HG03025 (cell line): ENCODE measurements around the gene CCNQ.
"Not testable (repeated sequence)": the region's sequence is repeated elsewhere in the genome, so short reads cannot be mapped to it uniquely, and the experiment has no call there.

Experiments used
- ATAC-seq: cut with Tn5 transposase; IDR thresholded peaks from one replicate; pipeline ENCODE4 v1.9.1; 2021; ENCODE audit warnings: mild to moderate bottlenecking, moderate library complexity; ENCODE audit not compliant: unreplicated experiment, low FRiP score

Gene CCNQ

GRCh38 chrX:153623310-153624029 lies 24.5 kb upstream of the CCNQ start:
- ATAC-seq = no peak

DNA sequence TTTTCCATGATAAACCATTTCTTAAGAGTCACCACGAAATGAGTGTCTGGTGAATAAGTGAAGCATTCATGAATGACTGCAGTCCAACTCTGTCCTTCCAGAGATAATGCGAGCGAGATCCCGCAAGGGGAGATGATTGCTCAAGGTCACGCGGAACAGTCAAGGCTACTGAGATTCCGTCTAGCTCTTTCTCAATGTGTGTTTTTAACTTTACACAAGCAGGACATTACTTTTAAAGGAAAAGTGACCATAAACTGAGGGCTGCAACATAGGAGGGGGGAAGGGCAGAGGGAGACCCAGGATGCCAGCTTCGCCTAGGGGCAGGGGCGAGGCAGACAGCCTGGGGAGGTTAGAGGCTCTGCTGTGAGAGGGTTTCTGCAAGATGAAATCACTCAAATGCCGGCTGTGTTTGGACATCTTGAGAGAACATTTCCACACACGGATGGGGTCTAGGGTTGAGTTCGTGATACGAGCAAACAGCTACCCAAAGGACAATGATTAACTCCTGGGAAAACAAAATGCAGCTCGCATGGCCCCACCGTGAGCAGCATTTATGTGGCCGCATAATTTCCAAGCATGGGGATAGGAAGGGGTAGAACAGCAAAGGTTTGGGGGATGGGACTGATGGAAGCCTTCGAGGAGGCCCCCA lies 23.8 kb upstream of the CCNQ start:
- ATAC-seq = no peak

DNA sequence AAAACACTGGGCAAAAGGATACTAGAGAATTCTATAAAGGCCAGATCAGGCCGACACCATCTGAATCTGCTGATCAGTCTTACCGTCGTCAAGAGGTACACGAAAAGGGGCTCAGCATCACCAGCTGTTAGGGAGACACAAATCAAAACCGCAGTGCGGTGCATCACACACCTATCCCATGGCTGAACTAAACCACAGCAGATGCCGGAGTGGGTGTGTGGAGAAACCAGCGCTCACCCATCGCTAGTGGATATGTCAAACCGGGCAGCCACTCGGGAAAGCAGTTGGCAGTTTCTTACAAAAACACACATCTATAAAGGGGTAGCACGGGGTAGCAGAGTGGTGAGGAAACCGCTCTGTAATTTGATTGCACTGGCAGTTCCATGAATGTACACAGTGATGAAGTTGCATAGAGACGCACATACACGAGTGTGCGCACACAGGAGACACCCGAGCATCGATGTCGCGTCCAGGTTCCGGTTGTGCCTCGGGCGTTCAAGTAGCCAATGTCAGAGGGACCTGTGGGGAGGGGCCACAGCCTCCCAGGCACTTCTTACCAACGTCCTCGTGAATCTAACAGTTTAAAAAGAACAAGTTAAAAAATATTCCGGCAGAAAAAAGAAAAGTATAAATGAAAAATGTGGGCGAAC lies 23.1 kb upstream of the CCNQ start:
- no peak for ATAC-seq

DNA sequence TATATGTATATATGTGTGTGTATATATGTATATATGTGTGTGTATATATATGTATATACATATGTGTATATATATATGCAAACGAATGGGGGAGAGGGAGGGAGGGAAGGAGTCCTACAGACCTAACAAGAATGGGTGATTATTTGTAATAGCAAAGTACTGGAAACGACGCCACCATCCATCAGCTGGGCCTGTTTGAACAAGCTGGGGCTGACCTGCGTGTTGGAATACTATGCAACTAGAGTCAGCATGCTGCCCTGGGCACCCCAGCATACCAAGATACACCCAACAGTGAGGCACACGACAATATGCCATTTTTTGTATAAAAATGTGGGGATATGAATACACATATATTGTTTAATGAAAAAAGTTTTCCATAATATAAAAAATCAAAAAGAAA lies 21.6 kb upstream of the CCNQ start:
- ATAC-seq = no peak

DNA sequence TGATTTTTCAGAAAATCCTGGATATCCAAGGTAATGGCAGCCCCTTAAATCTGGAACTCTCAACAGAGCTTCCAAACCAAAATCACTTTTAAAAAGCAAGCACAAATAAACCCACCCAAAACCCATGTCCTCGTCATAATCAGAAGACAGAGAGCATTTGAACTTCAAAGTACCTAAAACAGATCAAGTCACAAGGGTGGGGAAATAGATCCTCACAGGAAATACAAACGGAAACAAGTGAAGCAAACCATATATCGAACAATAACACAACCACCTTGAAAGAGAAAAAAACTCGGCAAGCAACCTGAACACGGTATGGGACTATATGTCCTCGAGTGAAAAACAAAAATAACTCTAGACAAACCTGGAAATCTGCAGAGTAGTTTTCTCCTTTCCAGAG lies 15.9 kb upstream of the CCNQ start:
- ATAC-seq = no peak

GRCh38 chrX:153612413-153612812 lies 13.5 kb upstream of the CCNQ start:
- no peak for ATAC-seq

GRCh38 chrX:153611298-153612095 lies 12.6 kb upstream of the CCNQ start:
- ATAC-seq = no peak

GRCh38 chrX:153610836-153611213 lies 11.9 kb upstream of the CCNQ start:
- ATAC-seq = no peak

GRCh38 chrX:153609917-153610835 lies 11.2 kb upstream of the CCNQ start:
- no peak for ATAC-seq

DNA sequence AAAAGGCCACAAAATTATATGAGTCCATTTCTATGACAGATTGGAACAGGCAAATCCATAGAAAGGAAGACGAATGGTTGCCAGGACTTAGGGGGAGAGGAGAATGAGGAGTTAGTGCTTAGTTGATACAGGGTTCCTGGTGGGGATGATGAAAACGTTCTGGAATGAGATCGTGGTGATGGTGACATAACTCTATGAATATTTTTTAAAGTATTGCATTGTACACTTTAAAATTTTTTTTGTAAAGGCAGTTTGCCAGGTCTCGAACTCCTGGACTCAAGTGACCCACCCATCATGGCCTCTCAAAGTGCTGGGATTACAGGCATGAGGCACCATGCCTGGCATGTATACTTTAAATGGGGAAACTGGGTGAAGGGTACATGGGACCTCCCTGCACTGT lies 9.9 kb upstream of the CCNQ start:
- no peak for ATAC-seq

- ATAC-seq = no peak
These were observed 9.4 kb upstream of the CCNQ start for GRCh38 chrX:153608376-153608775.

- ATAC-seq = no peak
These were observed 7.6 kb upstream of the CCNQ start for GRCh38 chrX:153606503-153606902.

DNA sequence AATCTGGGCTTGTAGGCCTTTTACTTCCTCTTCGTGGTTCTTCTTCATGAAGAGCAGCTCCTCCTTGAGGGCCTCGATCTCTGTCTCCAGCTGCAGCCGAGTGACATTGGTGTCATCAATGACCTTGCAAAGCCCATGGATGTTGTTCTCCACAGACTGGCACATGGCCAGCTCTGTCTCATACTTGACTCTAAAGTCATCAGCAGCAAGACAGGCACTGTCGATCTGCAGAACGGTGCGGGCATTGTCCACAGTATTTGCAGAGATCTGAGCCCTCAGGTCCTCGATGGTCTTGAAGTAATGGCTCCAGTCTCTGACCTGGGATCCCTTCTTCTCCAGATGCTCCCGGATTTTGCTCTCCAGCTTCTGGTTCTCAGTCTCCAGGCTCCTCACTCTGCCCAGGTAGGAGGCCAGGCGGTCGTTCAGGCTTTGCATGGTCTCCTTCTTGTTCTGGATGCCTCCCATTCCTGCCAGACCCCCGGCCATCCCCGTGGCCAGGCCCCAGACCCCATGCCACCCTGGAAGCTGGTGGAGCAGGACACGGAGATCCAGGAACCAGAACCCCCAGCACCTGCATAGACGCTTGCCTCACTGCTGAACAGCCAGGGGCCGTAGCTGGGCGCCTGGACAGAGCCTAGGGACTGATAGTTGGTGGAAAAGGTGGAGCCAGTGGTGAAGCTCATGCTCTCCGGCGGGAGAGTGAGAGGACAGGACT lies 5.9 kb upstream of the CCNQ start:
- not testable (repeated sequence) for ATAC-seq

DNA sequence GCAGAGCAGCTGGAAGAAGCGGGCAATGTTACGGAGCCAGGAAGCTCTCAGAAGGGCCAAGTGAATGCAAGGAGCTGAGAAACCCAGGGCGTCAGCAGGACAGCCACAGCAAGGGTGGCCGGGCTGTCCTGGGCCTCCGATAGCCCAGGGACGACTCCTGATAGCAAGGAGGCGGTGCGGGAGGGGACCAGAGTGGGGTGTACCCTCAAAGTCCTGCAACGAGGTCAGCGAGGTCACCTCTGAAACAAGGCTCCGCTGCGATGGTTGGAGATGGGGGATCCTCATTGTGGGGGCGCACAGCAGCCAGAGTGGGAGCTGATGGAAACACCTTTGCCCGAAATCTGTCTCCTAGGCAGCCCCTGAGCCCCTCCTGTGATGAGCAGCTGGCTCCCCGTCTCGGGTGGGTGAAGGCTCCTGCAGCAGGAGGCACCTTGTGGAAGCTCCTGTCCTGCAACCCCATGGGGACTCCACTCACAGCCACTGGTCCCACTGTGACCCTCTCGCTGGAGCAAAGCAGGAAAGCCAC lies 4.3 kb upstream of the CCNQ start:
- no peak for ATAC-seq

DNA sequence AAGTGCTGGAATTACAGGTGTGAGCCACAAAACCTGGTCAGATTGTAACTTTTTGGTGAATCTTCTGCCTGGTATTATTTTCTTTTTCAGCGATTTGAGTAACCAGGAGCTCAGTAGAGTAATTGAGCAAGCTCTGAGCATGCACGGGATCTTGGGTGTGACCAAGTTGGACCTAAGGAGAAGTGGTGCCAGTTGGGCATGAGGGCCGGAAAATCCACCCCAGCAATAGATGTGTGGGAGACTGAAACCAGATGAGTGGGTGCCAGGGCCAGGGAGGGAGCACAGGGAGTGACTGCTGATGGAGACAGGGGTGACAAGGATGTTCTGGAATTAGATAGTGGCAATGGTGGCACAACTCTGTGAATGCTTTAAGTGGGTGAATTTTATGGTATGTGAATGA lies 3.7 kb upstream of the CCNQ start:
- ATAC-seq = no peak

DNA sequence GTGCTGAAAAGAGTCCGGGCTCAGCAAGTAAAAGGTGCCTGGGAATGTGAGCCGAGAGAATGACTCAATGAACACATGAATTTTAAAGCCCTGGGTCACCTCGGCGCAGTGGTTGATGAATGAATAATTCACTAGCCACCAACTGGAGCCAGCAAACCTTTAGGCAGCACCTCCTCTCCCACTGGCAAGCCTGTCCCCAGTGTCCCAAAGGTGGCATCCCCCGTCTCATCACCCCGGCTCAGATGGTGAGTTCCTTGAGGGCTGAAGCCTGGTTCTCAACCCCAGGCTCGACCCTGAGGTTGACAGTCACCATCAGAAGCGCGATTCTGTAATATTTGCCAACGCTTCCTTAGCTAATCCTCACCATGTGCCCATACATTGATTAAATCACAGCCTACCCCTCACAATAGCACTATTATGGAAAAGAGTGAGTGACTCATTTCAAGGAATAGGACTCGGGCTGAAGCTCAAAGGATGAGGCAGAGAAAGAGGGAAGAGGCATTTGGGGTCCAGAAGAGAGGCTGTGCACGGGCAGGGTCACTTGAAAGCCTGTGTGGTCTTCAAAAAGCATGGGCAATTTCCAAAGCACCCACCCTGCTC lies 2.7 kb upstream of the CCNQ start:
- no peak for ATAC-seq

DNA sequence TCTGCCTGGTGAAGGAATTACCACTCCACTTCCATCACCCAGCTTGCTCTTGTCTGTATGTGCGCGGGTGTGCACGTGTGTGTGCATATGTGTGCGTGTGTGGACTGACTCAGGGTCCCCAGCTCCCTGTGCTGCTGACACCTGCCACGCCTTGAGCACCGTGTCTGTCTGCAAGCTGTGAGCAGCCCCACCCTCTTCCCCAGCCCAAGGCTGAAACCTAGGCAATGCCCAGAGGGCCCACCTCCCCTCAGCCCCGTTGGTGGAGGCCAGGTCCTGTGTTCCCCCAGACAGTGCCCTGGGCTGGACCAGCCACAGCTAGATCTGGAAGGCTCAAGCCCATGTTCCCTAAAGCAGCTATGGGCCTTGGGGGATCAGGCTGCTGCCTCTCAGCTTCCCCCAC lies 2.0 kb upstream of the CCNQ start:
- ATAC-seq = no peak

GRCh38 chrX:153600032-153600373 lies 1.1 kb upstream of the CCNQ start:
- no peak for ATAC-seq
